ENCODE data around the gene DEAF1. TPM values are rescaled to one million over a fixed set of nuclear protein-coding genes. Genes with fewer than 3 reads are reported as not detected.

DEAF1 gene
- polyA plus RNA-seq, 3 donors, result 18.3 to 28.0 (median 18.8) TPM

GRCh38 chr11:704781-705645 lies 10.0 kb upstream of the DEAF1 start:
- no peak overlapping the region for H3K27ac ChIP-seq (ENCODE audit: low read depth, low read length)
- 15 to 71% (median 57%) methylated on average over 25 to 27 of the region's 27 CpGs for WGBS, 3 donors

- H3K27ac ChIP-seq (ENCODE audit: low read depth, low read length), result no peak overlapping the region
- WGBS, 3 donors, result 83 to 94% (median 90%) methylated on average over 18 of the region's 18 CpGs
These were observed 9.2 kb upstream of the DEAF1 start for GRCh38 chr11:704228-704674.

- H3K27ac ChIP-seq (ENCODE audit: low read depth, low read length), result no peak overlapping the region
- 87 to 90% (median 89%) methylated on average over 9 of the region's 9 CpGs for WGBS, 3 donors
These were observed 8.5 kb upstream of the DEAF1 start for GRCh38 chr11:703506-703905.

GRCh38 chr11:702462-703461 lies 7.7 kb upstream of the DEAF1 start:
- H3K27ac ChIP-seq (ENCODE audit: low read depth, low read length), result no peak overlapping the region
- 60 to 69% (median 66%) methylated on average over 22 to 26 of the region's 26 CpGs for WGBS, 3 donors

- no peak overlapping the region for H3K27ac ChIP-seq (ENCODE audit: low read depth, low read length)
These were observed 6.9 kb upstream of the DEAF1 start for GRCh38 chr11:701741-702461.

GRCh38 chr11:699753-700152 lies 4.7 kb upstream of the DEAF1 start:
- WGBS, 3 donors, result 78 to 97% (median 96%) methylated on average over 1 of the region's 1 CpG
- no peak overlapping the region for H3K27ac ChIP-seq (ENCODE audit: low read depth, low read length)

More at GRCh38 chr11:701741-702461, 6.9 kb upstream of the DEAF1 start:
- 89 to 92% (median 91%) methylated on average over 22 of the region's 22 CpGs for WGBS, 3 donors

- WGBS, 3 donors, result 89 to 94% (median 92%) methylated on average over 7 of the region's 7 CpGs
- no peak overlapping the region for H3K27ac ChIP-seq (ENCODE audit: low read depth, low read length)
These were observed 4.1 kb upstream of the DEAF1 start for GRCh38 chr11:699116-699508.

GRCh38 chr11:698493-699115 lies 3.6 kb upstream of the DEAF1 start:
- 79 to 86% (median 82%) methylated on average over 17 of the region's 17 CpGs for whole genome bisulfite sequencing, 3 donors
- H3K27ac ChIP-seq (ENCODE audit: low read depth, low read length), result no peak overlapping the region

GRCh38 chr11:697811-698311 lies 2.8 kb upstream of the DEAF1 start:
- H3K27ac ChIP-seq (ENCODE audit: low read depth, low read length), result no peak overlapping the region
- 74 to 82% (median 81%) methylated on average over 11 of the region's 11 CpGs for WGBS, 3 donors

GRCh38 chr11:696955-697491 lies 2.0 kb upstream of the DEAF1 start:
- WGBS, 3 donors, result 51 to 66% (median 52%) methylated on average over 11 of the region's 11 CpGs
- no peak overlapping the region for H3K27ac ChIP-seq (ENCODE audit: low read depth, low read length)

GRCh38 chr11:695538-696248 lies 671 bp upstream of the DEAF1 start, which contains the start of gene TMEM80:
Gene TMEM80, plus strand, starts transcription at chr11:695816. Its CDS starts 12 bp downstream, at chr11:695828.
- peak within 1 kb of the TSS; percentile 87 for H3K27ac ChIP-seq (ENCODE audit: low read depth, low read length)
- WGBS, 3 donors, result 0% methylated on average over 76 to 101 of the region's 101 CpGs

- H3K27ac ChIP-seq (ENCODE audit: low read depth, low read length), result peak overlapping the region; percentile 87
- WGBS, 3 donors, result 0% methylated on average over 19 to 25 of the region's 25 CpGs
These were observed 191 bp upstream of the DEAF1 start for GRCh38 chr11:695288-695537.

- 60 to 65% (median 62%) methylated on average over 14 to 15 of the region's 15 CpGs for WGBS, 3 donors
- no peak overlapping the region for H3K27ac ChIP-seq (ENCODE audit: low read depth, low read length)
These were observed 997 bp downstream of the DEAF1 start for GRCh38 chr11:693887-694562.

GRCh38 chr11:693415-693831 lies 1.6 kb downstream of the DEAF1 start:
- WGBS, 3 donors, result 33 to 68% (median 35%) methylated on average over 13 of the region's 13 CpGs
- H3K27ac ChIP-seq (ENCODE audit: low read depth, low read length), result no peak overlapping the region

GRCh38 chr11:692824-693414 lies 2.1 kb downstream of the DEAF1 start:
- 82 to 86% (median 83%) methylated on average over 21 to 23 of the region's 23 CpGs for WGBS, 3 donors
- H3K27ac ChIP-seq (ENCODE audit: low read depth, low read length), result no peak overlapping the region
